Measurements from ENCODE around the gene TGFBR2. TPM values are rescaled to one million over a fixed set of nuclear protein-coding genes. Genes with fewer than 3 reads are reported as not detected.

Gene TGFBR2
- polyA plus RNA-seq, 1 donor (not counting 4 experiments of a cell fraction or from before 2014, with no cell fraction given) = 303 TPM

- H3K9me3 ChIP-seq (ENCODE audit: control insufficient read depth, low read depth, low read length) = no peaks in the 10 kb centered on the region
These were observed 126.8 kb downstream of the TGFBR2 start for GRCh38 chr3:30733209-30733608.

DNA sequence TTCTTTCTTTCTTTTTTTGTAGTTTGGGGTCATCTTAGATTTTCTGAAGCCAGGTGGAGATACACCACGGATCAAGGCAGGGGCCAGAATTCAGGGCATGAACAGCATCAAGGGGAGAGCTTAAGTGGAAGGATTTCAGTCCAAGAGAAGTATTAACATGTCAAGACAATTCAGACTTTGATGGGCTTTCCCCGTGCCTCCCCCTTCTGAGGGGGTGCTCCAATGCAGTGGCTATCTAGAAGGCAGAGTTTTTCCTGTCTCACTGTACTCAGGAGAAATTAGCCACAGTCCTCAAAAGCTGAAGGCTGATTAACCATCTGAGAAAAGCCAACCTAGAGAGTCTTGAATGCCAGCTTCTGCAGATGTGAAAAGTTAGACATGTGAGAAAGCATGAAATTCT lies 127.3 kb downstream of the TGFBR2 start:
- DNase-seq (ENCODE audit: low read depth, low spot score) = no peak
- H3K36me3 ChIP-seq (ENCODE audit: control insufficient read depth in 2 of 2, extremely low read depth in 1 of 2, insufficient read depth in 2 of 2, low read length in 2 of 2) = no peaks in the 10 kb centered on the region
- no peak overlapping the region for H3K27ac ChIP-seq (ENCODE audit: control insufficient read depth, insufficient read depth, low read length)
- no peaks in the 10 kb centered on the region for H3K4me1 ChIP-seq (ENCODE audit: control insufficient read depth, extremely low read depth, insufficient read depth, low read length)
- TF ChIP-seq EZH2 (IDR thresholded peaks at IDR 0.05; ENCODE audit: low read length) (no peak), CTCF (optimal IDR thresholded peaks at IDR 0.05 in 1 of 3, IDR thresholded peaks at IDR 0.05 in 1 of 3, conservative IDR thresholded peaks at IDR 0.05 in 1 of 3; ENCODE audit: extremely low read depth in 1 of 3, insufficient read depth in 2 of 3, low read length in 3 of 3) (no peak)
- no peak overlapping the region for H3K4me2 ChIP-seq (ENCODE audit: control insufficient read depth, extremely low read depth, insufficient read depth, low read depth, low read length)
- no peaks in the 10 kb centered on the region for H3K9me3 ChIP-seq (ENCODE audit: control insufficient read depth, low read depth, low read length)
- H3K27me3 ChIP-seq (ENCODE audit: control insufficient read depth, extremely low read depth, insufficient read depth, low read length) = no peaks in the 10 kb centered on the region
- peaks cover 2% of the 10 kb centered on the region for H3K9me1 ChIP-seq (ENCODE audit: control insufficient read depth, extremely low read depth, insufficient read depth, low read length)
- H3K4me3 ChIP-seq (ENCODE audit: control insufficient read depth in 2 of 3, extremely low read depth in 1 of 3, insufficient read depth in 2 of 3, low read depth in 1 of 3, low read length in 3 of 3) = no peak overlapping the region
- dilution Hi-C loops (cut with MboI; ENCODE audit: extremely low pct_ligation_motif_present, low sequenced_read_pairs) = no loop called here
- no peak for FAIRE-seq
- H3K9ac ChIP-seq (ENCODE audit: control insufficient read depth, extremely low read depth, insufficient read depth, low read length) = no peak overlapping the region
- H4K20me1 ChIP-seq (ENCODE audit: control insufficient read depth, extremely low read depth, insufficient read depth, low read length) = no peaks in the 10 kb centered on the region
- no peak overlapping the region for H2AFZ ChIP-seq (ENCODE audit: control insufficient read depth, low read length)
- H3K79me2 ChIP-seq (ENCODE audit: control insufficient read depth, insufficient read depth, low read length) = no peaks in the 10 kb centered on the region

More at GRCh38 chr3:30733209-30733608, 126.8 kb downstream of the TGFBR2 start:
- H3K9ac ChIP-seq (ENCODE audit: control insufficient read depth, extremely low read depth, insufficient read depth, low read length) = no peak overlapping the region
- H4K20me1 ChIP-seq (ENCODE audit: control insufficient read depth, extremely low read depth, insufficient read depth, low read length) = no peaks in the 10 kb centered on the region
- no peak for TF ChIP-seq EZH2 (IDR thresholded peaks at IDR 0.05; ENCODE audit: low read length)
- no peak for TF ChIP-seq CTCF (optimal IDR thresholded peaks at IDR 0.05 in 1 of 3, IDR thresholded peaks at IDR 0.05 in 1 of 3, conservative IDR thresholded peaks at IDR 0.05 in 1 of 3; ENCODE audit: extremely low read depth in 1 of 3, insufficient read depth in 2 of 3, low read length in 3 of 3)
- H3K27ac ChIP-seq (ENCODE audit: control insufficient read depth, insufficient read depth, low read length) = no peak overlapping the region
- no peak overlapping the region for H3K4me3 ChIP-seq (ENCODE audit: control insufficient read depth in 2 of 3, extremely low read depth in 1 of 3, insufficient read depth in 2 of 3, low read depth in 1 of 3, low read length in 3 of 3)
- DNase-seq (ENCODE audit: low read depth, low spot score) = no peak
- no peaks in the 10 kb centered on the region for H3K79me2 ChIP-seq (ENCODE audit: control insufficient read depth, insufficient read depth, low read length)
- H3K4me1 ChIP-seq (ENCODE audit: control insufficient read depth, extremely low read depth, insufficient read depth, low read length) = no peaks in the 10 kb centered on the region
- H2AFZ ChIP-seq (ENCODE audit: control insufficient read depth, low read length) = no peak overlapping the region
- FAIRE-seq = no peak
- H3K27me3 ChIP-seq (ENCODE audit: control insufficient read depth, extremely low read depth, insufficient read depth, low read length) = no peaks in the 10 kb centered on the region
- H3K4me2 ChIP-seq (ENCODE audit: control insufficient read depth, extremely low read depth, insufficient read depth, low read depth, low read length) = no peak overlapping the region
- H3K9me1 ChIP-seq (ENCODE audit: control insufficient read depth, extremely low read depth, insufficient read depth, low read length) = peaks cover 2% of the 10 kb centered on the region
- no peaks in the 10 kb centered on the region for H3K36me3 ChIP-seq (ENCODE audit: control insufficient read depth in 2 of 2, extremely low read depth in 1 of 2, insufficient read depth in 2 of 2, low read length in 2 of 2)
- dilution Hi-C loops (cut with MboI; ENCODE audit: extremely low pct_ligation_motif_present, low sequenced_read_pairs) = no loop called here

Measured in keratinocyte (primary cell).